ENCODE measurements around the gene SLX4IP.

DNA sequence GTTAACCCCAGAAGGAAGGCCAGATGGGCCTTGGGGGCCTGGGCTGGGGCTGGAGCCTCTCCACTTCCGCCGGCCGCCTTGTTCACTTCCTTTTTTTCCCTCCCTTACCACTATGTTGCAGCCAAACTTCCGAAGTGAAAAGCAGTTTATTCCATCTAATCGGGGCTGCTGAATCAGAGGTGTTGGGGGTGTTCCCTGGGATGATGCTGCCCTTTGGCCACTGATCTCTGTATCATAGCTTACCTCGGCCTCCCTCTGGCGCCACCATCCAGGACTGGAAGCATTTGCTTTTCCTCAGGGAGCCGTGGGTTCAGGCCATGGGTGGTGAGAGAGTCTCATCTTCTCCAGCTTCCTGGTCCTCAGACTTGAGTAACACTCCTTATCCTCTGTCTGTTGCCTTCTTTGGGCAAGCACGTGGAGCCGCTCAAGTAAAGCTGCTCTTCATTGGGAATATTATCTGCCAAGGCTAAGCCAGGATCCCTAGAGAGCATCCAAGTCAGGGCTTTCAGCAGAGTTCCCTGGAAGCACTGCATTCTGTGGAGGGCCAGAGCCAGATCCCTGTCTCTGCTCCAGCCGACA lies 39.6 kb downstream of the SLX4IP start:
- TF ChIP-seq, protein P1, sequence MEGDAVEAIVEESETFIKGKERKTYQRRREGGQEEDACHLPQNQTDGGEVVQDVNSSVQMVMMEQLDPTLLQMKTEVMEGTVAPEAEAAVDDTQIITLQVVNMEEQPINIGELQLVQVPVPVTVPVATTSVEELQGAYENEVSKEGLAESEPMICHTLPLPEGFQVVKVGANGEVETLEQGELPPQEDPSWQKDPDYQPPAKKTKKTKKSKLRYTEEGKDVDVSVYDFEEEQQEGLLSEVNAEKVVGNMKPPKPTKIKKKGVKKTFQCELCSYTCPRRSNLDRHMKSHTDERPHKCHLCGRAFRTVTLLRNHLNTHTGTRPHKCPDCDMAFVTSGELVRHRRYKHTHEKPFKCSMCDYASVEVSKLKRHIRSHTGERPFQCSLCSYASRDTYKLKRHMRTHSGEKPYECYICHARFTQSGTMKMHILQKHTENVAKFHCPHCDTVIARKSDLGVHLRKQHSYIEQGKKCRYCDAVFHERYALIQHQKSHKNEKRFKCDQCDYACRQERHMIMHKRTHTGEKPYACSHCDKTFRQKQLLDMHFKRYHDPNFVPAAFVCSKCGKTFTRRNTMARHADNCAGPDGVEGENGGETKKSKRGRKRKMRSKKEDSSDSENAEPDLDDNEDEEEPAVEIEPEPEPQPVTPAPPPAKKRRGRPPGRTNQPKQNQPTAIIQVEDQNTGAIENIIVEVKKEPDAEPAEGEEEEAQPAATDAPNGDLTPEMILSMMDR (IDR thresholded peaks at IDR 0.05) = no peak
- TF ChIP-seq POLR2A (IDR thresholded peaks at IDR 0.05) = no peak

All from esophagus squamous epithelium (tissue), 4 donors.